Embryonic facial prominence (tissue), 1 donor: ENCODE data around the gene LUZP2.
"Not testable (repeated sequence)": the region's sequence is repeated elsewhere in the genome, so short reads cannot be mapped to it uniquely, and the experiment has no call there.

Experiments used
- DNase-seq: peaks from one replicate; pipeline ENCODE4 v3.0.0-alpha.2; 2016; ENCODE audit errors: extremely low spot score

Gene LUZP2

GRCh38 chr11:24819006-24819405 lies 322.2 kb downstream of the LUZP2 start:
- DNase-seq: no peak

- DNase-seq: no peak
These were observed 323.1 kb downstream of the LUZP2 start for GRCh38 chr11:24819863-24820434.

GRCh38 chr11:24820541-24820940 lies 323.7 kb downstream of the LUZP2 start:
- DNase-seq: no peak

- no peak for DNase-seq
These were observed 332.2 kb downstream of the LUZP2 start for GRCh38 chr11:24828938-24829605.

- no peak for DNase-seq
These were observed 336.7 kb downstream of the LUZP2 start for GRCh38 chr11:24833573-24833972.

- DNase-seq: no peak
These were observed 340.3 kb downstream of the LUZP2 start for GRCh38 chr11:24837112-24837511.

GRCh38 chr11:24842308-24842707 lies 345.5 kb downstream of the LUZP2 start:
- no peak for DNase-seq

GRCh38 chr11:24844406-24844805 lies 347.6 kb downstream of the LUZP2 start:
- no peak for DNase-seq

GRCh38 chr11:24848857-24849256 lies 352.0 kb downstream of the LUZP2 start:
- DNase-seq: no peak

- no peak for DNase-seq
These were observed 359.1 kb downstream of the LUZP2 start for GRCh38 chr11:24855951-24856350.

- no peak for DNase-seq
These were observed 363.0 kb downstream of the LUZP2 start for GRCh38 chr11:24859801-24860300.

GRCh38 chr11:24861440-24861839 lies 364.6 kb downstream of the LUZP2 start:
- DNase-seq: no peak

- DNase-seq: no peak
These were observed 369.9 kb downstream of the LUZP2 start for GRCh38 chr11:24866743-24867142.

- no peak for DNase-seq
These were observed 373.2 kb downstream of the LUZP2 start for GRCh38 chr11:24870048-24870447.

GRCh38 chr11:24872186-24872585 lies 375.3 kb downstream of the LUZP2 start:
- DNase-seq: no peak

- DNase-seq: no peak
These were observed 375.9 kb downstream of the LUZP2 start for GRCh38 chr11:24872651-24873311.

GRCh38 chr11:24880962-24881361 lies 384.1 kb downstream of the LUZP2 start:
- DNase-seq: no peak

- DNase-seq: no peak
These were observed 388.8 kb downstream of the LUZP2 start for GRCh38 chr11:24885580-24886173.

- DNase-seq: no peak
These were observed 390.2 kb downstream of the LUZP2 start for GRCh38 chr11:24886880-24887619.

- DNase-seq: no peak
These were observed 393.6 kb downstream of the LUZP2 start for GRCh38 chr11:24890426-24890825.

- not testable (repeated sequence) for DNase-seq
These were observed 395.1 kb downstream of the LUZP2 start for GRCh38 chr11:24891845-24892492.
